DND-41 (cell line): ENCODE results near the gene CEP164.

Experiments
- ATAC-seq: fragments of 200-7000 bp; cut with Tn5 transposase; 3 replicates; pipeline ENCODE4 v1.9.1; 2021; ENCODE audit warnings: low read depth; ENCODE audit not compliant: insufficient read depth
- DNase-seq: peaks from one replicate; pipeline ENCODE4 v3.0.0-alpha.2; 2020
- H2AFZ ChIP-seq: 2 replicates; pipeline ENCODE4 v1.6.0; 2012; ENCODE audit warnings: low read depth, low read length
- H3K27ac ChIP-seq: 2 replicates; pipeline ENCODE4 v1.5.1; 2012; ENCODE audit warnings: low read length, inconsistent platforms
- H3K27me3 ChIP-seq: fragments of 200-600 bp; sonication (generic); 2 replicates; pipeline ENCODE4 v1.6.0; 2012; ENCODE audit warnings: low read length, mild to moderate bottlenecking, inconsistent platforms; ENCODE audit not compliant: insufficient read depth, poor library complexity
- H3K36me3 ChIP-seq: 2 replicates; pipeline ENCODE4 v1.5.1; 2012; ENCODE audit warnings: low read length, inconsistent platforms; ENCODE audit not compliant: insufficient read depth
- H3K4me1 ChIP-seq: 2 replicates; pipeline ENCODE4 v1.5.1; 2012; ENCODE audit warnings: mild to moderate bottlenecking, low read length; ENCODE audit not compliant: insufficient read depth
- H3K4me2 ChIP-seq: 2 replicates; pipeline ENCODE4 v1.6.0; 2012; ENCODE audit warnings: mild to moderate bottlenecking, moderate library complexity, low read length, inconsistent platforms; ENCODE audit not compliant: insufficient read depth
- H3K4me3 ChIP-seq, 2 experiments: fragments of 200-600 bp in 1 of 2; shearing (Covaris generic) in 1 of 2; 2 replicates each; pipeline ENCODE4 v1.5.1; 2012 to 2016; ENCODE audit warnings: inconsistent platforms in 2 of 2, low read length in 2 of 2, mild to moderate bottlenecking in 2 of 2, low read depth in 1 of 2, moderate library complexity in 1 of 2
- H3K79me2 ChIP-seq: 2 replicates; pipeline ENCODE4 v1.6.0; 2012; ENCODE audit warnings: low read length, inconsistent platforms; ENCODE audit not compliant: insufficient read depth
- H3K9ac ChIP-seq: 2 replicates; pipeline ENCODE4 v1.6.0; 2012; ENCODE audit warnings: low read depth, mild to moderate bottlenecking, inconsistent platforms, low read length, moderate library complexity
- H3K9me3 ChIP-seq: 2 replicates; pipeline ENCODE4 v1.5.1; 2012; ENCODE audit warnings: low read length, moderate library complexity, mild to moderate bottlenecking, inconsistent platforms; ENCODE audit not compliant: insufficient read depth, severe bottlenecking
- H4K20me1 ChIP-seq: 2 replicates; pipeline ENCODE4 v1.6.0; 2012; ENCODE audit warnings: low read length; ENCODE audit not compliant: insufficient read depth
- CTCF ChIP-seq: IDR thresholded peaks from 2 replicates; pipeline ENCODE4 v1.5.1; 2012; ENCODE audit warnings: borderline replicate concordance, low read length, moderate library complexity, mild to moderate bottlenecking; ENCODE audit not compliant: poor library complexity, severe bottlenecking; ENCODE audit errors: extremely low read depth
- EZH2 ChIP-seq: IDR thresholded peaks from 3 replicates; pipeline ENCODE4 v1.6.1; 2012; ENCODE audit warnings: borderline replicate concordance, low read depth, mild to moderate bottlenecking, moderate library complexity, low read length, inconsistent platforms; ENCODE audit not compliant: severe bottlenecking

The CEP164 gene

GRCh38 chr11:117392001-117392690 is 64.5 kb downstream of the CEP164 start:
- DNase-seq (no peak), ATAC-seq (no peak)
- H3K4me3 ChIP-seq = no peak overlapping the region
- H3K9ac ChIP-seq = no peak overlapping the region
- no peak overlapping the region for H3K4me2 ChIP-seq
- peaks cover 48% of the 10 kb centered on the region for H3K36me3 ChIP-seq
- H3K79me2 ChIP-seq = no peaks in the 10 kb centered on the region
- no peaks in the 10 kb centered on the region for H4K20me1 ChIP-seq
- no peaks in the 10 kb centered on the region for H3K27me3 ChIP-seq
- no peak overlapping the region for H3K27ac ChIP-seq
- no peaks in the 10 kb centered on the region for H3K9me3 ChIP-seq
- no peak overlapping the region for H2AFZ ChIP-seq
- no peak for TF ChIP-seq EZH2
- no peak for TF ChIP-seq CTCF
- no peaks in the 10 kb centered on the region for H3K4me1 ChIP-seq

GRCh38 chr11:117392979-117393378 is 65.3 kb downstream of the CEP164 start:
- Histone ChIP-seq H3K27me3 (no peaks in the 10 kb centered on the region), H2AFZ (no peak overlapping the region), H3K4me3 (no peak overlapping the region), H3K27ac (no peak overlapping the region), H3K79me2 (no peaks in the 10 kb centered on the region), H3K4me2 (no peak overlapping the region), H3K9ac (no peak overlapping the region), H4K20me1 (no peaks in the 10 kb centered on the region), H3K9me3 (no peaks in the 10 kb centered on the region), H3K36me3 (peaks cover 48% of the 10 kb centered on the region), H3K4me1 (no peaks in the 10 kb centered on the region)
- TF ChIP-seq EZH2 = no peak
- TF ChIP-seq CTCF = no peak
- ATAC-seq (no peak), DNase-seq (no peak)

- peaks cover 51% of the 10 kb centered on the region for H3K36me3 ChIP-seq
- no peak overlapping the region for H3K4me2 ChIP-seq
- H3K79me2 ChIP-seq = no peaks in the 10 kb centered on the region
- no peak overlapping the region for H3K9ac ChIP-seq
- no peak overlapping the region for H2AFZ ChIP-seq
- DNase-seq (no peak), ATAC-seq (no peak)
- H3K9me3 ChIP-seq = peaks cover 4% of the 10 kb centered on the region
- H3K4me3 ChIP-seq = no peak overlapping the region
- no peaks in the 10 kb centered on the region for H4K20me1 ChIP-seq
- no peak overlapping the region for H3K27ac ChIP-seq
- H3K4me1 ChIP-seq = no peaks in the 10 kb centered on the region
- no peaks in the 10 kb centered on the region for H3K27me3 ChIP-seq
- TF ChIP-seq CTCF = no peak
- TF ChIP-seq EZH2 = no peak
These were observed 66.7 kb downstream of the CEP164 start for GRCh38 chr11:117394221-117394925.
